GM18498 (cell line): Measurements from ENCODE around the gene AMHR2.

Experiments used
- ATAC-seq: cut with Tn5 transposase; IDR thresholded peaks from one replicate; pipeline ENCODE4 v1.9.1; 2021; ENCODE audit warnings: mild to moderate bottlenecking, moderate library complexity; ENCODE audit not compliant: unreplicated experiment

AMHR2 gene

GRCh38 chr12:53452159-53453077, 28.8 kb downstream of the AMHR2 start:
- peak; percentile 40 for ATAC-seq

DNA sequence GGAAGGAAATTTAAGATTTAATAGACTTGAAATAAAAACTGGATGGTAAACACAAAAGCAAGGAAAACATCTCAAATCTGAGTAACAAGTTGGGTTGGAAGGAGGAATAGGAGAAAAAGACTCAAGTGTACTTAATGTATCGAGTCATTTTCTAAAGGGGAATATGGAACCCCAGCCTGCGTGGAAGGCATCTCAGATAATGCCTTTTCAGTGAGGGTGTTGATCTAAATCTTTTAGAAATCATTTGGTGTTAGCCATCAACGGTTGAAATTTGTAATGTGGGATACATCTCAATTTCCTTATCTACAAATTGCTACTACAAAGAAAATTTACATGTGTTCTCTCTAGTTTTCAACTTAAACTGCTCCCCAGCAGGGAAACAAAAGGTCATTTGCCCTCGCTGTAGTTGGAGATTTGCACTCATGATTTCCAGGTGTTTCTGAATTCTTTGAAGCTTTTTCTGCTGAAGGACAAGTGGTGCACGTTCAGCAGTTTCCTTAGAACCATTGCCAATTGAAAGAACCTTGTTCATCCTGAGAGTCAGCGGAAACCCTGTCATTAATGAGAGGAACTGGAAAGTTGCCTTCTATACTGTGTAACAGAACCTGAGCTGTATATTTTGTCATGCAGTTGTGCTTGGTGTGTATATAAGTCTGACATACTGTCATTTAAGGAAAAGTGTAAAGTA, 30.4 kb downstream of the AMHR2 start:
- ATAC-seq, result no peak

- ATAC-seq, result no peak
These were observed 31.1 kb downstream of the AMHR2 start for GRCh38 chr12:53454707-53455106.

DNA sequence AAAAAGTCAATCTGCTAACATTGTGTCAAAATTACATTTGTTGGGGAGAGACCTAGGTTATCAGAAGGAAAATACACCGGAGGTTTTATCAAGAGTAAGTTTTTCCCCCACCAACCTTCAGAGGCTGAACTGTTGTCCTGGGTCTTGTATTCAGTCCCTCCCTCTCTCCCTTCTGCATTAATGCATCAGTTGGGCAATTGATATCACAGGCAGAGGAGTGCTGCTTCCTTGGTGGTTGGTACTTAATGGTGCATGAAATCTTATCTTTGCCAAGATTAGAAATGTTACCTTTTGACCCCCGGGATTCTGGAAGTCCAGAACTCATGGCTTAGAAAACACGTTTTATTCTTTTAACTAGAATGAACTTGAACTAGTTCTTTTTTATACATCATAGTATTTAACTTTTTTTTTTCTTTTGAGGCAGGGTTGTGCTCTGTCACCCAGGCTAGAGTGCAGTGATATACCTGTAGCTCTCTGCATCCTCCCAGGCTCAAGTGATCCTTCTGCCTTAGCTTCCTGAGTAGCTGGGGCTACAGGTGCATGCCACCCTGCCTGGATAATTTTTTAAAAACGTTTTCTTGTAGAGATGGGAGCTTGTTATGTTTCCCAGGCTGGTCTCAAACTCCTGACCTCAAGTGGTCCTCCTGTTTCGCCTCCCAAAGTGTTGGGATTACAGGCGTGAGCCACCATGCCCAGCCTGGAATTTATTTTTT, 33.2 kb downstream of the AMHR2 start:
- ATAC-seq, result no peak

DNA sequence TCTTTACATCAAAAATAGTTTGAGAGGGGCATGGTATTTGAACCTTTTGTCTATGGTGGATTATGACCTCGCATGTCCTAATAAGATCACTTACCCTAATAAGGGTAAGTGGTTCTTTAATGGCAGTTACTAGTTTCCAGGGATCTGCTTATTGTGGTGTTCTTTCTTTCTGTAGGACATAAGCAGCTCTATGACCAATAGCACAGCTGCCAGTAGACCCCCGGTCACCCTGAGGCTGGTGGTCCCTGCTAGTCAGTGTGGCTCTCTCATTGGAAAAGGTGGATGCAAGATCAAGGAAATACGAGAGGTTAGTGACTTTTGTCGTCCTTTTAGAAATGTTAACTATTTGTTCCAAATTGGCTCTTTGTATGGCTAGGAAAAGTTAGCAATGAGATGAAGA, 35.4 kb downstream of the AMHR2 start:
- no peak for ATAC-seq

DNA sequence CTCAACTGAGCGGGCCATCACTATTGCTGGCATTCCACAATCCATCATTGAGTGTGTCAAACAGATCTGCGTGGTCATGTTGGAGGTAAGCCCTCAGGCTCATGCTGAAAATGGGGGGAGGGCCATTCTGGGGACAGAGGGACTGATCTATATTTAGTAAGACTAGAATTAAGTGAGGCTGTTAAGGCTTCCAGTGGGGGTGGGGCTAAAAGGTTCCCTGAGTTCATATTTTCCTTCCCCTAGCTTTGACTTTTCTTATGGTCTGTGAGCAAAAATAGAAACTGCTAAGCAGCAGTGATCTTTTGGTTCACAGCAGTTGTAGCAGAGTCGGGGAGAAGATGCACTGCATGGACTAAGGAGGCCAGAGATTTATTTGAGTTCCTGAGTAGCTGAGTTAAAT, 37.4 kb downstream of the AMHR2 start:
- no peak for ATAC-seq

GRCh38 chr12:53461591-53461990, 37.9 kb downstream of the AMHR2 start:
- ATAC-seq, result no peak

GRCh38 chr12:53462935-53463334, 39.3 kb downstream of the AMHR2 start:
- ATAC-seq, result no peak

- no peak for ATAC-seq
These were observed 40.3 kb downstream of the AMHR2 start for GRCh38 chr12:53463802-53464560.

GRCh38 chr12:53464685-53465418, 41.2 kb downstream of the AMHR2 start:
- ATAC-seq, result no peak

DNA sequence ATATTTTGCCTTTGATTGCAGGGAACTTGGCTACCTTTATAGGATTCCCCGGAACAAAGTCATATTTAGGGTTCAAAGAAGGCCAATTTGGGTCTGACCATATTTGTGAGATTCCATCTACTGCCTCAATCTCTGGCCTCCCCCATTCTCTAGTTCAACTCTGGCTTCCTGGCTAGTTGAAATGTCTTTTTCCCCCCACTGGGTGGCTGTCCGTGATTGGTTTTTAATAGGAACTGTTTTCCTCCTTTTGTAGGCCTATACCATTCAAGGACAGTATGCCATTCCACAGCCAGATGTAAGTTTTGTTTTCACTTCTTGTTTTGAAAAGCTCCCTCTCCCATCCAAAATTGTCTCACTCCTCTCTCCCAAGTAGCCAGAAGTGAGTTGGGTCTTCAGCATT, 42.0 kb downstream of the AMHR2 start:
- ATAC-seq, result no peak

DNA sequence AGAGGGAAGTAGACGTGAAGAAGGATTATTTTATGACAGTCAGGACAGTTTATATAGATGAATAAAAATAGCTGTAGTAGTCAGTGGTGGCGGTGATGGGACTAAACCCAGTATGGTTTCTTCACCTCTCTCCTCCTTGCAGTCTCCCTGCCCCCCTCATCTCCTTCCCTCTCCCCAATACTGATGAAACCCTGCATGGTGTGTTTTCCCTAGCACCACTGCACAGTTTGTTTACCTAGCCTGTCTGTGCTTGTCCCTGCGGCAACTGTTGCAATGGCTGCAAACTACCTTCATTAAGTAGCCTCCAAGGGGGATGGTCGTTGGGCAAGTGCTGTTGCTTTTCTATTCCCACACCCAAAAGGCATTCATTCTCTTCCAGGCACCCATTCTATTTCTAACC, 43.0 kb downstream of the AMHR2 start:
- ATAC-seq, result no peak

DNA sequence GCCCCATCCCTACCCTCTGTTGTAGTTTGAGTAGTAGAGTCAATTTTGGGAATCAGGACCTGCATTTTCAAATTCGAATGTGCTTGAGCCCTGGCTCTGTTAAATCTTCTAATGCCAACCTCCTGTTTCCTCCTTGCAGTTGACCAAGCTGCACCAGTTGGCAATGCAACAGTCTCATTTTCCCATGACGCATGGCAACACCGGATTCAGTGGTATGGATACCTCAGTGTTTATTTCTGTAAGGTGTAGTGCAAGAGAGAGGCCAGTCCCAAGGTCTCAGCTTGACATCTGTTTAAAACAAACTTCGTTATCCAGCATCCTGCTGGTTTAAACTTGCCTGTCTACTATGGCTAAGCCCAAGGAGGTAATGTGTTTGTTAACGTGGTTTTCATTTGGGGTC, 43.4 kb downstream of the AMHR2 start:
- no peak for ATAC-seq

- no peak for ATAC-seq
These were observed 44.2 kb downstream of the AMHR2 start for GRCh38 chr12:53467880-53468279.

- ATAC-seq, result no peak
These were observed 44.6 kb downstream of the AMHR2 start for GRCh38 chr12:53468282-53468681.

DNA sequence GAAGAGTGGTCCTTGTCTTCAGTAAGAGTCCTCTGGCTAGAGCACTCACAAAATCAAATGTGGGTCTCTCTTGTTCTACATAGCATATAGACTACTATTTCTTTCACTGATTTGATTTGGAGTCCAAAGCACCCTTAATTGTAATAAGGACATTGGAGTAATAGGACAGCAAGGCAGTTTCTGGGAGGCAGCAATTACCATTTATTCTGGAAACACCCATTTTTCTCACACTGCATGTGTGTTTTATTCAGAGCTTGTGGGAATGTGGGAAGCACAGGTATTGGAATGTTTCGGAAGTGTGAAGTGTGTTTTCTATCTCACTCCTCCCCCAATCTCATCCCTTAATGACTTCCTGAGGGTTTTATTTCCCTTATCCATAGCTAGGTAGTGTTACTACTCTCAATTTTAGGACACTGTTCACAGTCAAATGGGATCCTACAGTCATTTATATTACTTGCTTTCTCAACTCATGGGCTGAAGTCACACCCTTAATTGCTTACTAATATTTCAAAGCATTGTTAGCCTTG, 48.5 kb downstream of the AMHR2 start:
- no peak for ATAC-seq

DNA sequence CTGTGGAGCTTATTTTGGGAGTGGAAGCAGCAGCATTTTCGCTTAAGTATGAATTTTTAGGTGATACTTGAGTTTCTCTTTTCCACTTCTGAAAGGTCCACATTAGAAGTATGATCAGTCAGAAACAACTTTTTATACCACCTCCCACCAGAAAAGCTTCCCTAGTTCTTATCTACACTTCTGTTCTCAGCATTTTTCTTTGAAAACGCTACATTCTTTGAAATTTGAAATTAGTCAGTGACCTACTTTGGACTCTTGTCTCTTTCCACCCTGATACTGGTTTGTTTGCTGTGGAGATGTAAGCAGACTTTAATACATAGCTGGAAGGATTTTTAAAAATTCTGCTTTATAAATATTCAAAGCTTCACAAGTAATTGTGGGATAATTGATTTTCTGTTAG, 50.4 kb downstream of the AMHR2 start:
- ATAC-seq, result no peak

DNA sequence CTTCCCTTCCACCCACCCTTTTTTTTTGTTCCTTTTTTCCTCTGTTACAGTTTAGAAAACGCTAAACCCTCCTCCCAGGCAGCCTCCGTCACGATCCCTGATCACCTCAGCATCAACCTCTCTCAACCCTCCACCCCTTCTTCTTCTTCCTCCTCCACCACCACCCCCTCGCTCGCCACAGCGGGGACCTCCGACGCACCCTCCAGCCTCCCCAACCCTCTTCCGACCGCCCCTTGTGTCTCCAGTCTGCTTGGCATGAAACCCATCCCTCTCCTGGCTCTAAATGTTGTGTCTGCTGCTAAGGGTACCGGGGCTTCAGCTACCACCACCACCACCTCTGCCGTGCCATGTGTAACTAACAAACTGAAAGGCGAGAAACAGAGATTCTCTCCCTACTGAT, 51.2 kb downstream of the AMHR2 start:
- no peak for ATAC-seq

GRCh38 chr12:53476769-53477209, 53.1 kb downstream of the AMHR2 start:
- no peak for ATAC-seq

DNA sequence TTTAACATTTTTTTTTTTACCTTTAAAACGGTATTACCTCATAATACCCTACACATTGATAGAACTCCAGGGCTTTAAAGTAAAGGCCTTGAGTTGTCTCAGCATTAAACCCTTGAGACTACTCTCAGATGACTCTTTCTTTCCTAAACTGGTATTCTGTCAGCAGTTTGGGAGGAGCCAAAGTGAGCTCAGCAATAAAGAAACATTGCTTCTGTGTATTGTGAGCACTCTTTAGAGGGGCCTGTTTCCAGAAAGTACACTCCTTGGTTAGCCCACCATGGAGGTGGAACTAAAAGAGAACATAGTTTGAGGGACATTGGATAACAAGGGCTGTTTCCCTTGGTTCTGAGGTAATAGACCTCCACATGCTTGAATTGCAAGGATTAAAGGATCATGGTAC, 55.2 kb downstream of the AMHR2 start:
- ATAC-seq, result no peak
